Femur (tissue), 1 donor: ENCODE measurements around the gene ATP1A3.

Experiments
- DNase-seq: peaks from one replicate; pipeline ENCODE4 v3.0.0-alpha.2; 2017

ATP1A3 gene

GRCh38 chr19:41927497-41928192, 66.4 kb downstream of the ATP1A3 start:
- DNase-seq: no peak

GRCh38 chr19:41926763-41927496, 67.1 kb downstream of the ATP1A3 start:
- DNase-seq: no peak

GRCh38 chr19:41926028-41926762, 67.8 kb downstream of the ATP1A3 start:
- no peak for DNase-seq

GRCh38 chr19:41925208-41926003, 68.6 kb downstream of the ATP1A3 start:
- no peak for DNase-seq

GRCh38 chr19:41924151-41925145, 69.6 kb downstream of the ATP1A3 start:
- DNase-seq: no peak

DNA sequence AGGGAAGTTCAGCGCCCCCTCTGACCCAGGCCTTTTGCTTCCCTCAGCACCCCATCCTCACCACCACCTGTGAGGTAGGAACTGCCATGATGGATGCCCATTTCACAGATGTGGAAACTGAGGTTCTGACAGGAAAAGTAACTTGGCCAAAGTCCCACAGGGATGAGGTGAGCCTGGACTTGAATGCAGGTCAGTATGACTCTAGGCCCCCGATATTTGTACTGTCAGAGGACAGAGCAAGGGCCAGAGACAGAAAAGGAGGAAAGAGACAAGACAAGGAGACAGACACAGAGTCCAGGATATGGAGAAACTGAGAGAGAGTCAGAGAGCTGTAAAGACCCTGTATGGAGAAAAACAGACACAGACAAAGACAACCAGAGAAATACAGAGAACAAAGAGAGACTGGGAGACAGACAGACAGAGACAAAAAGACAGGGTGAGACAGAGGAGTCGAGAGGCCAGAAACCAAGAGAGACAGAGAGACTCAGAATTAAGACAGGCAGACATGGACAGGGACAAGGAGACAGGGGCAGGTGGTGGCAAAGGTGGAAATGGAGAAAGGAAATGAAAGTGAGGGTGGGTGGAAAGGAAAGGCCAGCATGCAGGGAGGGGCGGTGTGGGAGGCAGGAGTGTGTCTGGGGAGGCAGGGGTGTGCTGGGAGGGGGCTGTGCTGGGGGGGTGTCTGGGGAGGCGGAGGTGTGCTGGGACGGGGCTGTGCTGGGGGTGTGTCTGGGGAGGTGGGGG, 70.8 kb downstream of the ATP1A3 start:
- DNase-seq: no peak

GRCh38 chr19:41922585-41922984, 71.4 kb downstream of the ATP1A3 start:
- no peak for DNase-seq

- DNase-seq: no peak
Observed at GRCh38 chr19:41921577-41922576, 72.2 kb downstream of the ATP1A3 start.

DNA sequence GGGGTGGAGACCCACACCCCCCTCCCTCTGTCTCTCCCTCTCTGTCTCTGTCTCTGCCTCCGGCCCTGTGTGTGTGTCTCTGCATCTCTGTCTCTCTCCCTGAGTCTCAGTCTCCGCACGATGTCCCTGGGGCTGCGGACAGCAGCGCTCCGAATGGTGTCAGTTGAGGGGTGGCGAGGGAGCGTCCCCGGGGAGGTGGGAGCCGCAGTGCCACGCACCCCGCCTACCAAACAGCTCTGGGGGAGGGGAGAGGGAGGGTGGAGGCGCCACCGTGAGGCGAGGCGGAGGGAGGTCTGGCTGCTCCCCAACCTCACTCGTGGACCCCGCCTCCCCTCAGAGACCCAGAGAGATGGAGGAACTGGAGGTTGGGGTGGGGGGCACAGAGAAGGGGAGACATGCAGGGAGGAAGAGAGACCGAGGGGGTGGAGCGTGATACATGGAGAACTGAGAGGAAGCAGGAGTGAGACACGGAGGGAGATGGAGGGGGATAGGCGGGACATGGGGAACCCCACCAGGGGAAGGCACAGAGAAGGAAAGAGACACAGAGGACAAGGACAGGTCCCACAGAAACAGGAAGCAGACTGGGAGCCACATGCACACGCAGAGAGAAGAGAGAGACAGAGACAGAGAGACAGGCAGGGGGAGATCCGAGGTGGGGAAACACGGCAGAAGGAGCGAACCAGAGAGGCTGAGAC, 73.0 kb downstream of the ATP1A3 start:
- DNase-seq: no peak

DNA sequence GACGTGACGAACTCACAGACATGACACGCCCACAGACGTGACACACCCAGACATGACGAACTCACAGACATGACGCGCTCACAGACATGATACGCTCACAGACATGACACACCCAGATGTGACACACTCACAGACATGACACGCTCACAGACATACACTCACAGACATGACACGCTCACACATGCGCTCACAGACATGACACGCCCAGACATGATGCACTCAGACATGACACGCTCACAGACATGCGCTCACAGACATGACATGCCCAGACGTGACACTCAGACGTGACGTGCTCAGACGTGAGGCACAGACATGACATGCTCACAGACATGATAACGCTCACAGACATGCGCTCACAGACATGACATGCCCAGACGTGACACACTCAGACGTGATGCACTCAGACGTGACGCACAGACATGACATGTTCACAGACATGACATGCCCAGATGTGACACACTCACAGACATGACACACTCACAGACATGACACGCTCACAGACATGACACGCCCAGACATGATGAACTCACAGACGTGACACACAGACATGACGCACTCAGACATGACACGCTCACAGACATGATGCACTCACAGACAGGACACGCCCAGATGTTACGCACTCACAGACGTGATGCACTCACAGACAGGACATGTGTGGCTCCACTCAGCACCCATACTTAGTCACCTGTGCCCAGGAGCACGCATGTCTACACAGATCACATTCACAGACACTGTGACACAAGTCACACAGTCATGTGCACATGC, 73.9 kb downstream of the ATP1A3 start:
- DNase-seq: no peak

GRCh38 chr19:41918653-41919244, 75.3 kb downstream of the ATP1A3 start:
- DNase-seq: no peak

DNA sequence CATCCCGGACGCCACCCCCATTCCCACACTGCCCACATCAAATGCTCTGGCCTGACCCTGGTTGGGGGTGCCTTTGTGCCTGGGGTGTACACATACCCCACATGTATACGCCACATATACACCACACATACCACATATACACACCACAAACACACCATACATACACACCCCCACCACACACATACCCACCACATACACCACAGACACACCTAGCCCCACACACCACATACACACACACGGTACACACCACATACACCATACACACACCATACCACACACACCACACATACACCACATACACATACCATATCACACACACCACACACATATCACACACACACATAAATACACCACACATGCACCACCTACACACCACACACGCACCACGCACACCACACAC, 75.9 kb downstream of the ATP1A3 start:
- DNase-seq: no peak

DNA sequence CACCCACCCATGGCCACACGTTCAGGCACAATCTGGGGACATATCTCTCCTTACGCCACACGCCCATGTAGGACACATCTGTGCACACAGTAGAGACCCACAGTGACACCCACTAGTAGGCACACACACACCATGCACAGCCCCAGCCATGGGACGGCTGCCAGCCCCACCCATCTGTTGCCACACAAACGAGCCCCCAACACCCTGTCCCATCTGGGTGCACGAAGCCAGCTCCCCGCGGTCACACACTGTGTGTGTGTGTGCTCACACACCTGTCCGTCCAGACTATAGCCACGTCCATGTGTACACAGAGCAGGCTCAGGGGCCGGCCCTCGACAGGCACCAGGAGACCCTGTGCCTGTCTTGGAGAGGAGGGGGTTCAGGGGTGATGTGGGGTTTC, 76.4 kb downstream of the ATP1A3 start:
- DNase-seq: no peak
